H9 (cell line): Measurements from ENCODE around the gene COL19A1. TPM values are rescaled to one million over a fixed set of nuclear protein-coding genes. Genes with fewer than 3 reads are reported as not detected.

Source experiments
- DNase-seq: peaks from one replicate; pipeline ENCODE4 v3.0.0-alpha.2; 2017
- H2AFZ ChIP-seq: one replicate; pipeline ENCODE4 v1.6.1; 2013; ENCODE audit warnings: mild to moderate bottlenecking, low read length, control low read depth, moderate library complexity
- H2AK5ac ChIP-seq: 2 replicates; pipeline ENCODE4 v1.6.1; 2013; ENCODE audit warnings: low read length, control low read depth, mixed read lengths; ENCODE audit not compliant: insufficient read length
- H2BK120ac ChIP-seq: one replicate; pipeline ENCODE4 v1.6.1; 2013; ENCODE audit warnings: low read depth, mild to moderate bottlenecking, low read length, control low read depth, inconsistent platforms; ENCODE audit not compliant: poor library complexity, severe bottlenecking
- H2BK12ac ChIP-seq: 2 replicates; pipeline ENCODE4 v1.6.1; 2013; ENCODE audit warnings: low read length, control low read depth, mixed read lengths, low read depth; ENCODE audit not compliant: insufficient read length
- H2BK15ac ChIP-seq: 2 replicates; pipeline ENCODE4 v1.6.1; 2013; ENCODE audit warnings: low read depth, low read length, control low read depth
- H2BK20ac ChIP-seq: one replicate; pipeline ENCODE4 v1.6.1; 2013; ENCODE audit warnings: low read depth, mild to moderate bottlenecking, low read length, control low read depth, inconsistent platforms; ENCODE audit not compliant: poor library complexity, severe bottlenecking
- H2BK5ac ChIP-seq: 2 replicates; pipeline ENCODE4 v1.6.1; 2013; ENCODE audit warnings: low read length, control low read depth, mixed read lengths; ENCODE audit not compliant: insufficient read length
- H3K14ac ChIP-seq: 2 replicates; pipeline ENCODE4 v1.6.1; 2013; ENCODE audit warnings: low read length, control low read depth; ENCODE audit not compliant: insufficient read depth
- H3K18ac ChIP-seq: 2 replicates; pipeline ENCODE4 v1.6.1; 2013; ENCODE audit warnings: low read depth, mild to moderate bottlenecking, mixed read lengths, low read length, control low read depth; ENCODE audit not compliant: insufficient read length
- H3K23ac ChIP-seq: 2 replicates; pipeline ENCODE4 v1.6.1; 2013; ENCODE audit warnings: low read length, control low read depth, mixed read lengths, low read depth; ENCODE audit not compliant: insufficient read length
- H3K23me2 ChIP-seq: 2 replicates; pipeline ENCODE4 v1.6.1; 2013; ENCODE audit warnings: low read depth, mild to moderate bottlenecking, mixed read lengths, low read length, control low read depth; ENCODE audit not compliant: insufficient read length, poor library complexity, severe bottlenecking
- H3K27ac ChIP-seq: 2 replicates; pipeline ENCODE4 v1.5.1; 2013; ENCODE audit warnings: low read length, control low read depth, mixed read lengths, low read depth; ENCODE audit not compliant: insufficient read length
- H3K27me3 ChIP-seq: 2 replicates; pipeline ENCODE4 v1.6.1; 2013; ENCODE audit warnings: low read length, control low read depth, inconsistent platforms; ENCODE audit not compliant: insufficient read depth
- H3K4ac ChIP-seq: 2 replicates; pipeline ENCODE4 v1.6.1; 2013; ENCODE audit warnings: low read depth, mild to moderate bottlenecking, control low read depth, inconsistent platforms, low read length, moderate library complexity
- H3K4me1 ChIP-seq: 2 replicates; pipeline ENCODE4 v1.6.1; 2013; ENCODE audit warnings: low read length, control low read depth, inconsistent platforms; ENCODE audit not compliant: insufficient read depth
- H3K4me2 ChIP-seq: 2 replicates; pipeline ENCODE4 v1.6.1; 2013; ENCODE audit warnings: low read length, control low read depth, mixed read lengths; ENCODE audit not compliant: insufficient read length, insufficient read depth
- H3K56ac ChIP-seq: 2 replicates; pipeline ENCODE4 v1.6.1; 2013; ENCODE audit warnings: low read depth, mild to moderate bottlenecking, mixed read lengths, low read length, control low read depth; ENCODE audit not compliant: insufficient read length
- H3K79me1 ChIP-seq: 2 replicates; pipeline ENCODE4 v1.6.1; 2013; ENCODE audit warnings: low read depth, mild to moderate bottlenecking, moderate library complexity, low read length, control low read depth, inconsistent platforms; ENCODE audit not compliant: insufficient read depth, poor library complexity, severe bottlenecking
- H3K79me2 ChIP-seq: 2 replicates; pipeline ENCODE4 v1.6.1; 2013; ENCODE audit warnings: low read length, control low read depth, inconsistent platforms; ENCODE audit not compliant: insufficient read depth
- H3K9ac ChIP-seq: 2 replicates; pipeline ENCODE4 v1.6.1; 2013; ENCODE audit warnings: low read length, control low read depth, mixed read lengths; ENCODE audit not compliant: insufficient read length; ENCODE audit errors: extremely low read depth
- H3K9me3 ChIP-seq: one replicate; pipeline ENCODE4 v1.6.1; 2013; ENCODE audit warnings: low read depth, low read length, inconsistent platforms; ENCODE audit not compliant: control insufficient read depth
- H3T11ph ChIP-seq: one replicate; pipeline ENCODE4 v1.6.1; 2013; ENCODE audit warnings: mild to moderate bottlenecking, low read length, control low read depth, inconsistent platforms
- H4K20me1 ChIP-seq: one replicate; pipeline ENCODE4 v1.6.1; 2013; ENCODE audit not compliant: control insufficient read depth, insufficient read length, insufficient read depth
- H4K5ac ChIP-seq: 2 replicates; pipeline ENCODE4 v1.6.1; 2013; ENCODE audit warnings: low read depth, mild to moderate bottlenecking, mixed read lengths, low read length, control low read depth; ENCODE audit not compliant: insufficient read length
- H4K8ac ChIP-seq: replicated peaks from 2 replicates; pipeline ENCODE4 v1.6.1; 2013; ENCODE audit warnings: low read length, control low read depth, mixed read lengths, low read depth; ENCODE audit not compliant: insufficient read length
- H4K91ac ChIP-seq: 2 replicates; pipeline ENCODE4 v1.6.1; 2013; ENCODE audit warnings: low read depth, mild to moderate bottlenecking, moderate library complexity, mixed read lengths, low read length, control low read depth; ENCODE audit not compliant: insufficient read length
- H3K27ac Mint-ChIP-seq, 3 experiments: 2 replicates in 2 of 3; 3 replicates in 1 of 3; pipeline ENCODE4 v1.8.0; 2020 to 2021; ENCODE audit warnings: mixed read lengths in 3 of 3, mild to moderate bottlenecking in 1 of 3, moderate library complexity in 1 of 3
- H3K27me3 Mint-ChIP-seq: 2 replicates; pipeline ENCODE4 v1.8.0; 2021; ENCODE audit warnings: low read depth, mild to moderate bottlenecking, moderate library complexity, mixed read lengths
- H3K36me3 Mint-ChIP-seq, 3 experiments: 2 replicates in 2 of 3; 3 replicates in 1 of 3; pipeline ENCODE4 v1.8.0; 2020 to 2021; ENCODE audit warnings: low read depth in 3 of 3, mixed read lengths in 3 of 3; ENCODE audit not compliant: insufficient read depth in 1 of 3
- H3K4me1 Mint-ChIP-seq, 2 experiments: 2 replicates each; pipeline ENCODE4 v1.8.0; 2020; ENCODE audit warnings: mixed read lengths in 2 of 2
- H3K4me3 Mint-ChIP-seq, 2 experiments: 2 replicates in 1 of 2; 3 replicates in 1 of 2; pipeline ENCODE4 v1.8.0; 2020 to 2021; ENCODE audit warnings: mild to moderate bottlenecking in 2 of 2, mixed read lengths in 2 of 2, moderate library complexity in 1 of 2
- H3K9me3 Mint-ChIP-seq, 2 experiments: 2 replicates in 1 of 2; 3 replicates in 1 of 2; pipeline ENCODE4 v1.8.0; 2020; ENCODE audit warnings: mild to moderate bottlenecking in 2 of 2, mixed read lengths in 2 of 2, moderate library complexity in 1 of 2
- WGBS: extraction: QIAGEN DNeasy Blood & Tissue Kit; methylation state at CpG from one replicate; pipeline ENCODE4 v1.1.7; 2013; ENCODE audit warnings: missing lambda C conversion rate, low lambda C conversion rate, mixed read lengths; ENCODE audit not compliant: insufficient read length; ENCODE audit errors: extremely low coverage; 5-methylcytosine and 5-hydroxymethylcytosine counted together
- total RNA-seq: library from RNA; stranded (reverse); gene quantifications from 2 replicates; pipeline ENCODE4 v1.2.1, GENCODE V29; 2021
- TF ChIP-seq, protein P1 (sequence below): fragments of 200-600 bp; sonication (generic); conservative IDR thresholded peaks from 3 replicates; pipeline ENCODE4 v1.8.0; 2021; ENCODE audit warnings: antibody characterized with exemption, mild to moderate bottlenecking

COL19A1 gene
- total RNA-seq, 1 experiment from 2014 or later, result not detected

DNA sequence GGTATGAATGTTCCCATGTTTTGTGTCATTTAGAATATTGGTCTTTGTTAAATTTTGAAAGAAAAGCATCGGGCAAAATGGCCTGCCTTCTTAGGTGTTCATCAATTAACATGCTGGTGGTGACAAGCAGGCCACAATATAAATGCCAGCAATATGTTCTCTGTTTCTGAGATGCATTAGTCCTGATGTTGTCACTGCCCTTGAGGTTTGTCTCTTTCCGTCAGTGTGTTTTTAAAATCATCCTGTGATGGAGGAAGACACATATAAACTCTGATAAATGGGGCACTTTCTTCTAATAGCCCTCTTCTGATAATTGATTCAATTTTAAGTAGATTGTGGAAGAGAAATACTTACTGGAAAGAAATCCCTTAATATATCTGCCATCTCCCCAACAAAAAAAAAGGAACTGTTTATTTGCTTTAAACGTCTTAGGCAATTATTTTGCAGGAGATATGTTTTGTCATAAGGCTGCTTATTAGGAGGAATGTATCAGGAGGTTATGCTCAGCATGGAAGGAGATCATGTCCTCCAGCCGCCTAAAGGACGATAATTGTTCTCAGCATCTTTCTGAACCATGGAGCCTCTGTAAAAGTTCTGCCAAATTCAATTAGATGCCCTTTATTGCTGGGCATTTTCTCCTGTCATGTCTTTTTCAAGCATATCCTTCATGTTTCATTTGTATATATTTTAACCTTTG, 302.5 kb downstream of the COL19A1 start:
- peaks cover 7% of the 10 kb centered on the region for H3K27me3 Mint-ChIP-seq
- Histone ChIP-seq H4K8ac (no peak overlapping the region), H2BK15ac (no peak overlapping the region), H3K4me1 (no peaks in the 10 kb centered on the region), H2BK5ac (no peak overlapping the region), H3K4ac (no peak overlapping the region), H4K91ac (no peak overlapping the region), H4K20me1 (no peaks in the 10 kb centered on the region), H3K23ac (no peak overlapping the region), H3K9ac (no peak overlapping the region), H3T11ph (no peak overlapping the region), H3K27me3 (no peaks in the 10 kb centered on the region), H3K9me3 (no peaks in the 10 kb centered on the region), H3K14ac (no peak overlapping the region), H3K27ac (no peak overlapping the region), H3K4me2 (no peak overlapping the region), H2BK120ac (no peak overlapping the region), H3K56ac (no peak overlapping the region), H2AFZ (no peak overlapping the region), H3K79me2 (no peaks in the 10 kb centered on the region), H3K23me2 (no peaks in the 10 kb centered on the region), H2BK20ac (no peak overlapping the region), H2AK5ac (no peak overlapping the region), H2BK12ac (no peak overlapping the region), H3K18ac (no peak overlapping the region), H3K79me1 (no peaks in the 10 kb centered on the region), H4K5ac (no peak overlapping the region)
- H3K9me3 Mint-ChIP-seq, result no peaks in the 10 kb centered on the region
- H3K4me1 Mint-ChIP-seq, result peaks cover 6 to 8% of the 10 kb centered on the region in 2 experiments
- no peak for DNase-seq
- no peak overlapping the region for H3K4me3 Mint-ChIP-seq
- no peak overlapping the region for H3K27ac Mint-ChIP-seq
- WGBS, result no CpG with 5 or more reads among the region's 5 CpGs
- TF ChIP-seq, protein P1, sequence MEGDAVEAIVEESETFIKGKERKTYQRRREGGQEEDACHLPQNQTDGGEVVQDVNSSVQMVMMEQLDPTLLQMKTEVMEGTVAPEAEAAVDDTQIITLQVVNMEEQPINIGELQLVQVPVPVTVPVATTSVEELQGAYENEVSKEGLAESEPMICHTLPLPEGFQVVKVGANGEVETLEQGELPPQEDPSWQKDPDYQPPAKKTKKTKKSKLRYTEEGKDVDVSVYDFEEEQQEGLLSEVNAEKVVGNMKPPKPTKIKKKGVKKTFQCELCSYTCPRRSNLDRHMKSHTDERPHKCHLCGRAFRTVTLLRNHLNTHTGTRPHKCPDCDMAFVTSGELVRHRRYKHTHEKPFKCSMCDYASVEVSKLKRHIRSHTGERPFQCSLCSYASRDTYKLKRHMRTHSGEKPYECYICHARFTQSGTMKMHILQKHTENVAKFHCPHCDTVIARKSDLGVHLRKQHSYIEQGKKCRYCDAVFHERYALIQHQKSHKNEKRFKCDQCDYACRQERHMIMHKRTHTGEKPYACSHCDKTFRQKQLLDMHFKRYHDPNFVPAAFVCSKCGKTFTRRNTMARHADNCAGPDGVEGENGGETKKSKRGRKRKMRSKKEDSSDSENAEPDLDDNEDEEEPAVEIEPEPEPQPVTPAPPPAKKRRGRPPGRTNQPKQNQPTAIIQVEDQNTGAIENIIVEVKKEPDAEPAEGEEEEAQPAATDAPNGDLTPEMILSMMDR, result no peak
- no peaks in the 10 kb centered on the region for H3K36me3 Mint-ChIP-seq
